ENCODE measurements around the gene ANKK1.

The ANKK1 gene

DNA sequence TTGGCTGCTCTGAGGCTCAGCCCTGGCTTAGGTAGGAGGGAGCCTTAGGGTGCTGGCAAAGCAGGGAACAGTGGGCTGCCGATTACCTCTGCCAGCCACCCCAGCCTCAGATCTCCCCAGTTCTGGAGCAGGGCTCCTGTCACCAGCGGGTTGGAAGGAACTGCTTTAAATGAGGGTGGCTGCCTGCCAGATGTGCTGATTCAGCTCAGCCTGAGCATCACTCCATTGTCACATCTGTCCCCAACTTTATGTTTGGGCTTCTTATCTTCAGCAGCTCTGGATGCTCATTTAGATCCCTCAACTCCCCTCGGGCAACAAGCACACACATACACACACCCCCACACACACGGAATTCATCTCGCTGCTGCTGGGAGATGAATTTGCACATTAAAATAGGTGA lies 16.9 kb upstream of the ANKK1 start:
- H3K36me3 ChIP-seq (ENCODE audit: control insufficient read depth, insufficient read depth, low read length) = no peaks in the 10 kb centered on the region
- H3K79me2 ChIP-seq = no peaks in the 10 kb centered on the region
- TF ChIP-seq, protein P1, sequence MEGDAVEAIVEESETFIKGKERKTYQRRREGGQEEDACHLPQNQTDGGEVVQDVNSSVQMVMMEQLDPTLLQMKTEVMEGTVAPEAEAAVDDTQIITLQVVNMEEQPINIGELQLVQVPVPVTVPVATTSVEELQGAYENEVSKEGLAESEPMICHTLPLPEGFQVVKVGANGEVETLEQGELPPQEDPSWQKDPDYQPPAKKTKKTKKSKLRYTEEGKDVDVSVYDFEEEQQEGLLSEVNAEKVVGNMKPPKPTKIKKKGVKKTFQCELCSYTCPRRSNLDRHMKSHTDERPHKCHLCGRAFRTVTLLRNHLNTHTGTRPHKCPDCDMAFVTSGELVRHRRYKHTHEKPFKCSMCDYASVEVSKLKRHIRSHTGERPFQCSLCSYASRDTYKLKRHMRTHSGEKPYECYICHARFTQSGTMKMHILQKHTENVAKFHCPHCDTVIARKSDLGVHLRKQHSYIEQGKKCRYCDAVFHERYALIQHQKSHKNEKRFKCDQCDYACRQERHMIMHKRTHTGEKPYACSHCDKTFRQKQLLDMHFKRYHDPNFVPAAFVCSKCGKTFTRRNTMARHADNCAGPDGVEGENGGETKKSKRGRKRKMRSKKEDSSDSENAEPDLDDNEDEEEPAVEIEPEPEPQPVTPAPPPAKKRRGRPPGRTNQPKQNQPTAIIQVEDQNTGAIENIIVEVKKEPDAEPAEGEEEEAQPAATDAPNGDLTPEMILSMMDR (IDR thresholded peaks at IDR 0.05) = no peak
- H3K9ac ChIP-seq = no peak overlapping the region
- H3K27me3 ChIP-seq (ENCODE audit: control insufficient read depth, insufficient read depth, low read length) = no peaks in the 10 kb centered on the region
- H3K4me2 ChIP-seq (ENCODE audit: low read length) = no peak overlapping the region
- no peak overlapping the region for H3K4me3 ChIP-seq (ENCODE audit: low read depth, low read length)
- no peak overlapping the region for H2AFZ ChIP-seq
- H3K4me1 ChIP-seq = no peaks in the 10 kb centered on the region
- no peak overlapping the region for H3K27ac ChIP-seq
- no peaks in the 10 kb centered on the region for H3K9me3 ChIP-seq (ENCODE audit: control insufficient read depth, low read length)

DNA sequence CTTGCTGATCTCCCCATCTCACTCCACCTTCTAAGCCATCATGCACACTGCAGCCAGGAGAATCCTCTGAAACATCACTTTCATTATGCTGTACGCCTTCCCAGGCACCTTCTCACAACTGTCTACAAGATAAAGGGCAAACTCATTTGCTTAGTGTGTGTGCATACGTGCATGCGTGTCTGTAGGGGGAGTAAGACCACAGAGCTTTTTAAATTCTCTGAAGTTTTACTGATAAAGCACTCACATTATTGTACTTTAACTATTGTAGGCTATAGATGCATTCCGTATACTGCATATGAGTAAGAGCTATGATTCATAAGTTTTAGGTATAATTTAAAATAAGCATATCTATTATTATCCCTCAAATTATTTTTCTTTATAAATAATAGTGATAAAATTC lies 15.3 kb upstream of the ANKK1 start:
- TF ChIP-seq, protein P1 (IDR thresholded peaks at IDR 0.05) = no peak
- Histone ChIP-seq H3K4me1 (no peaks in the 10 kb centered on the region), H3K27ac (no peak overlapping the region), H3K36me3 (ENCODE audit: control insufficient read depth, insufficient read depth, low read length) (no peaks in the 10 kb centered on the region), H3K4me3 (ENCODE audit: low read depth, low read length) (no peak overlapping the region), H3K79me2 (no peaks in the 10 kb centered on the region), H2AFZ (no peak overlapping the region), H3K9me3 (ENCODE audit: control insufficient read depth, low read length) (no peaks in the 10 kb centered on the region), H3K27me3 (ENCODE audit: control insufficient read depth, insufficient read depth, low read length) (no peaks in the 10 kb centered on the region), H3K9ac (no peak overlapping the region), H3K4me2 (ENCODE audit: low read length) (no peak overlapping the region)

DNA sequence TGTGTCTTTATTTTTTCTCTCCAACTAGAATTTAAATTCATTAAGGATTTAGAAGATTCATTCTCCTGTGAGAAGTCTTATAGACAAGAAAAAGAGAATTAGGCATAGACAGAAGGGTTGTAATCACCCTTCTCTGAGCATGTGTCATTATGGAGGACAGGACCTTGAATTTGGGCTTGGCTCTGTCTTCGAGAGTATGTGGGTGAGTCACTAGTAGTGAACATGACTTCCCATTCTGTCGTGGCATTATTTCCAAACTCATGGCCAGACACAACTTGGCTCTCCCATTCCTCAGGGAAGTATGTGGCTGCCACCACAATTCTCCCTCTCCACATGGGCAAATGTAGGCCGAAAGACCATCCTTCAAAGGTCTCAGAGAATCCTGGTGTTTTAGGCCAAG lies 14.3 kb upstream of the ANKK1 start:
- TF ChIP-seq, protein P1 (IDR thresholded peaks at IDR 0.05) = no peak
- Histone ChIP-seq H3K4me3 (ENCODE audit: low read depth, low read length) (no peak overlapping the region), H3K9ac (no peak overlapping the region), H2AFZ (no peak overlapping the region), H3K79me2 (no peaks in the 10 kb centered on the region), H3K27me3 (ENCODE audit: control insufficient read depth, insufficient read depth, low read length) (no peaks in the 10 kb centered on the region), H3K9me3 (ENCODE audit: control insufficient read depth, low read length) (no peaks in the 10 kb centered on the region), H3K27ac (no peak overlapping the region), H3K36me3 (ENCODE audit: control insufficient read depth, insufficient read depth, low read length) (no peaks in the 10 kb centered on the region), H3K4me1 (no peaks in the 10 kb centered on the region), H3K4me2 (ENCODE audit: low read length) (no peak overlapping the region)

DNA sequence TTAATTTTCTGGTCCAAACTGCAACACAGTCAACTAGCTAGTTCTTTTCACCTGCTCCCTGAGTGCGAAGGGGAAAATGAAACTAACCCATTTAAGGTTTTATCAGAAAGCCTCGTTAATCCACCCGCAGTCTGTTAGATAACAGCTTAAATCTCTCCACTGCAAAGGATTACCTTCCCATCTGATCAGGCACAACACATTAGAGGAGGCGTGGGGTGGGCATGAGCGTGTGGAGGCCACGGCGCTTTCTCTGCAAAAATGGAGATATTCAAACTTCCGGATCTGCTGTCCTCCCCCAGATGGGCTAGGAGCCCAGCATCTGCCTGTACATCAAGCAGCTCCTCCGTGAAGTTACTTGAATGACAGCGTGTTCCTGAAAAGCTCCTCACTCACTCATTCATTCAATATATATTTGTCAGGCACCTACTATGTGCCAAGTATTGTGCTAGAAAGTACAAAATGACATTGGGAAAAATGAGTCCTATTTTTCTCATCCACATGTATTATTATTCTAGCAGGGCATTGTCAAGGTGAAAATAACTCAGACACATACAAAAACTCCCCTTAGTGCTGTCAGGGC lies 13.5 kb upstream of the ANKK1 start:
- H3K9me3 ChIP-seq (ENCODE audit: control insufficient read depth, low read length) = no peaks in the 10 kb centered on the region
- TF ChIP-seq, protein P1 (IDR thresholded peaks at IDR 0.05) = no peak
- H3K36me3 ChIP-seq (ENCODE audit: control insufficient read depth, insufficient read depth, low read length) = no peaks in the 10 kb centered on the region
- no peak overlapping the region for H3K4me3 ChIP-seq (ENCODE audit: low read depth, low read length)
- no peaks in the 10 kb centered on the region for H3K79me2 ChIP-seq
- no peak overlapping the region for H3K9ac ChIP-seq
- H3K27me3 ChIP-seq (ENCODE audit: control insufficient read depth, insufficient read depth, low read length) = no peaks in the 10 kb centered on the region
- H3K4me1 ChIP-seq = no peaks in the 10 kb centered on the region
- no peak overlapping the region for H2AFZ ChIP-seq
- no peak overlapping the region for H3K4me2 ChIP-seq (ENCODE audit: low read length)
- H3K27ac ChIP-seq = no peak overlapping the region

DNA sequence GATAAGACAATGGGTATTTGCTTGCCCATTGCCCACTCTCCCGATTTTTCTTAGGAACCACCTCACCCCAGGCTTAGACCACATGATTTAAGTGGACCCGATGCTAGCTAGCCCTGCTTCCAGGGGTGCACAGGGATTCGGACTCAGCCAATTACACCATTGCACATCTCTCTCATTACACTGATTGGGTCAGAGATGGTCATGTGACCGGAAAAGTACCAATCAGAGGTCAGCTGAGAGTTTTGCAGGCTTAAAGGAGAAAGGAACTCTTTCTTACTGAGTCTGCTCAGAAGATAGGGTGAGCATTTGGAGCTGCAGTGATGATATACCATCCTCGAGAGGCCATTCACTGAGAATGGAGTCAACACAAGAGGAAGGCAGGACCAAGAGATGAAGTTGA lies 12.2 kb upstream of the ANKK1 start:
- H2AFZ ChIP-seq = no peak overlapping the region
- no peaks in the 10 kb centered on the region for H3K79me2 ChIP-seq
- H3K9ac ChIP-seq = no peak overlapping the region
- H3K27me3 ChIP-seq (ENCODE audit: control insufficient read depth, insufficient read depth, low read length) = no peaks in the 10 kb centered on the region
- H3K4me3 ChIP-seq (ENCODE audit: low read depth, low read length) = no peak overlapping the region
- H3K27ac ChIP-seq = no peak overlapping the region
- TF ChIP-seq, protein P1 (IDR thresholded peaks at IDR 0.05) = no peak
- H3K4me2 ChIP-seq (ENCODE audit: low read length) = no peak overlapping the region
- no peaks in the 10 kb centered on the region for H3K36me3 ChIP-seq (ENCODE audit: control insufficient read depth, insufficient read depth, low read length)
- H3K9me3 ChIP-seq (ENCODE audit: control insufficient read depth, low read length) = no peaks in the 10 kb centered on the region
- H3K4me1 ChIP-seq = no peaks in the 10 kb centered on the region
